ENCODE measurements around the gene EXOC3L1. TPM values are rescaled to one million over a fixed set of nuclear protein-coding genes. Genes with fewer than 3 reads are reported as not detected.
A peak's percentile ranks its signal among the peaks of the same experiment; 100 is the strongest.

Gene EXOC3L1
- total and polyA plus RNA-seq, 2 donors (not counting 1 experiment from before 2014, with no cell fraction given), result 0.09 to 0.33 TPM

GRCh38 chr16:67199808-67200198 is 9.9 kb upstream of the EXOC3L1 start:
- Histone ChIP-seq H3K9me3 (ENCODE audit: control insufficient read depth, insufficient read depth, low read depth, low read length) (no peaks in the 10 kb centered on the region), H3K79me2 (ENCODE audit: control insufficient read depth, insufficient read depth, low read length) (peaks cover under 1% of the 10 kb centered on the region), H3K4me2 (ENCODE audit: extremely low read depth, insufficient read depth, low read length) (no peak overlapping the region), H3K27me3 (ENCODE audit: control insufficient read depth, insufficient read depth, low read length) (no peaks in the 10 kb centered on the region), H3K4me3 (replicated peaks in 1 of 4; ENCODE audit: control extremely low read depth in 1 of 4, insufficient read depth in 1 of 4, low read depth in 3 of 4, low read length in 4 of 4) (no peak overlapping the region), H3K9ac (ENCODE audit: insufficient read depth, low read length) (no peak overlapping the region), H3K4me1 (ENCODE audit: control insufficient read depth, extremely low read depth, insufficient read depth, low read length) (no peaks in the 10 kb centered on the region), H3K36me3 (ENCODE audit: control insufficient read depth, insufficient read depth, low read length) (peaks cover 50% of the 10 kb centered on the region), H3K27ac (ENCODE audit: insufficient read depth, low read length) (no peak overlapping the region), H2AFZ (ENCODE audit: low read length) (no peak overlapping the region), H4K20me1 (ENCODE audit: control insufficient read depth, extremely low read depth, insufficient read depth, low read length) (no peaks in the 10 kb centered on the region)
- TF ChIP-seq CTCF (conservative IDR thresholded peaks at IDR 0.05 in 1 of 2, IDR thresholded peaks at IDR 0.05 in 1 of 2; ENCODE audit: low read depth in 1 of 2, low read length in 2 of 2) (no peak), EZH2 (IDR thresholded peaks at IDR 0.05; ENCODE audit: low read length, missing control alignments) (no peak)
- no peak for DNase-seq (ENCODE audit: low read depth in 2 of 2)

- Histone ChIP-seq H3K4me3 (replicated peaks in 1 of 4; ENCODE audit: control extremely low read depth in 1 of 4, insufficient read depth in 1 of 4, low read depth in 3 of 4, low read length in 4 of 4) (no peak within 1 kb of the TSS), H3K79me2 (ENCODE audit: control insufficient read depth, insufficient read depth, low read length) (peaks cover 6% of the 10 kb centered on the region), H3K4me1 (ENCODE audit: control insufficient read depth, extremely low read depth, insufficient read depth, low read length) (no peaks in the 10 kb centered on the region), H3K36me3 (ENCODE audit: control insufficient read depth, insufficient read depth, low read length) (peaks cover 54% of the 10 kb centered on the region), H2AFZ (ENCODE audit: low read length) (no peak within 1 kb of the TSS), H3K9me3 (ENCODE audit: control insufficient read depth, insufficient read depth, low read depth, low read length) (no peaks in the 10 kb centered on the region), H3K4me2 (ENCODE audit: extremely low read depth, insufficient read depth, low read length) (no peak within 1 kb of the TSS), H3K27ac (ENCODE audit: insufficient read depth, low read length) (no peak within 1 kb of the TSS), H4K20me1 (ENCODE audit: control insufficient read depth, extremely low read depth, insufficient read depth, low read length) (no peaks in the 10 kb centered on the region), H3K9ac (ENCODE audit: insufficient read depth, low read length) (no peak within 1 kb of the TSS), H3K27me3 (ENCODE audit: control insufficient read depth, insufficient read depth, low read length) (no peaks in the 10 kb centered on the region)
- no peak for DNase-seq (ENCODE audit: low read depth in 2 of 2)
- TF ChIP-seq CTCF (conservative IDR thresholded peaks at IDR 0.05 in 1 of 2, IDR thresholded peaks at IDR 0.05 in 1 of 2; ENCODE audit: low read depth in 1 of 2, low read length in 2 of 2) (peak in 1 of 2 donors; percentile 36), EZH2 (IDR thresholded peaks at IDR 0.05; ENCODE audit: low read length, missing control alignments) (no peak)
Measured at GRCh38 chr16:67199011-67199807, 9.3 kb upstream of the EXOC3L1 start, which contains the start of gene ELMO3. ELMO3 (plus strand) TSS chr16:67199131; CDS start chr16:67199327, 196 bp downstream.

GRCh38 chr16:67198238-67198734 is 8.3 kb upstream of the EXOC3L1 start:
- Histone ChIP-seq H3K27ac (ENCODE audit: insufficient read depth, low read length) (no peak overlapping the region), H3K9me3 (ENCODE audit: control insufficient read depth, insufficient read depth, low read depth, low read length) (no peaks in the 10 kb centered on the region), H3K4me2 (ENCODE audit: extremely low read depth, insufficient read depth, low read length) (no peak overlapping the region), H3K4me3 (replicated peaks in 1 of 4; ENCODE audit: control extremely low read depth in 1 of 4, insufficient read depth in 1 of 4, low read depth in 3 of 4, low read length in 4 of 4) (no peak overlapping the region), H3K27me3 (ENCODE audit: control insufficient read depth, insufficient read depth, low read length) (no peaks in the 10 kb centered on the region), H2AFZ (ENCODE audit: low read length) (no peak overlapping the region), H3K79me2 (ENCODE audit: control insufficient read depth, insufficient read depth, low read length) (peaks cover 15% of the 10 kb centered on the region), H3K36me3 (ENCODE audit: control insufficient read depth, insufficient read depth, low read length) (peaks cover 53% of the 10 kb centered on the region), H3K9ac (ENCODE audit: insufficient read depth, low read length) (no peak overlapping the region), H4K20me1 (ENCODE audit: control insufficient read depth, extremely low read depth, insufficient read depth, low read length) (no peaks in the 10 kb centered on the region), H3K4me1 (ENCODE audit: control insufficient read depth, extremely low read depth, insufficient read depth, low read length) (peaks cover 3% of the 10 kb centered on the region)
- peak; percentile 24 to 54 for DNase-seq (ENCODE audit: low read depth in 2 of 2)
- peak; percentile 59 to 71 for TF ChIP-seq CTCF (conservative IDR thresholded peaks at IDR 0.05 in 1 of 2, IDR thresholded peaks at IDR 0.05 in 1 of 2; ENCODE audit: low read depth in 1 of 2, low read length in 2 of 2)
- no peak for TF ChIP-seq EZH2 (IDR thresholded peaks at IDR 0.05; ENCODE audit: low read length, missing control alignments)

All from fibroblast of lung (primary cell).